8988T (cell line): Measurements from ENCODE around the gene C9orf50.
A peak's percentile ranks its signal among the peaks of the same experiment; 100 is the strongest.

Experiments used
- DNase-seq: peaks from one replicate; pipeline ENCODE4 v3.0.0; 2011

Gene C9orf50

DNA sequence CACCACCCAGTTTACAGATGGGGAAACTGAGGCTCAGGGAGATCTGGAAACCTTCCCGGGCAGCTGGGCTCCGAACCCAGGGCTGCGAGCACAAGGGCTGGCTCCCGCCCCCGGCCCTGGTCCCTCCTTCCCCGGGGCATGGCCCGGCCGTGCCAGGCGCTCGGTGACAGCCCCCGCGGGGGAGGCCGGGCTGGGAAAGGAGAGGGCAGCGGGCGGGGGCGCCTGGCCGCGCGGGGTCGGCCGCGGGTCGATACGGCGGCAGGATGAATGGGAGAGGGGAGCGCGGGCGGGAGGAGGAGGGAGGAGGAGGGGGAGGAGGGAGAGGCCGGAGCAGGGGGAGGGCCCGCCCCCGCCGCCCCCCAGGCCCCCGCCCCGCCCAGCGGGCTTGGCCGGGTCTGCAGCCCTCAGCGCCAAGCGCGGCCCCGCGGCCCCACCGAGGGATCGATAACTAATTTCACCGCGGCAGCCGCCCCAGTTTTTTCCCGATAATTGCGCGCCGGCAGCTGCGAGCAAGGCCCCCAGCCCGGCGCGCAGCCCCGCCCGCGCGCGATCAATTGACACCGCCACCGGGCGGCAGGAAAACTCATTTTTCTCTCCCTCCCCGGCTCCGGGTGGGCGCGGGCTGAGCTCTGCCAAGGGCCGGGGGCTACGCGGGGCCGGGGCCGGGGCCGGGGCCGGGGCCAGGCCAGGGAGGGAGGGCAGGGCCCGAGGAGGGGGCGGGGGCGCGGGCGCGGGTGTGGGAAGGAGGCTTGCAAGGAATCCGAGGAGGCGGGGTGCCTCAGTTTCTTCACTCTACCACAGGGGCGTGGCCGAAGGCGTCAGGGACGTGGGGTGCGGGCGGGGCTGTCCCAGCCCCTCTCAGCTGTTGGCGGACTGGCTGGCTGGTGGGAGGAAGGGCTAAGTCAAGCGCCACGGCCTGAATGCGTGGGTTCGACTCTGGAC, 52.1 kb downstream of the C9orf50 start:
- peak; percentile 73 for DNase-seq

DNA sequence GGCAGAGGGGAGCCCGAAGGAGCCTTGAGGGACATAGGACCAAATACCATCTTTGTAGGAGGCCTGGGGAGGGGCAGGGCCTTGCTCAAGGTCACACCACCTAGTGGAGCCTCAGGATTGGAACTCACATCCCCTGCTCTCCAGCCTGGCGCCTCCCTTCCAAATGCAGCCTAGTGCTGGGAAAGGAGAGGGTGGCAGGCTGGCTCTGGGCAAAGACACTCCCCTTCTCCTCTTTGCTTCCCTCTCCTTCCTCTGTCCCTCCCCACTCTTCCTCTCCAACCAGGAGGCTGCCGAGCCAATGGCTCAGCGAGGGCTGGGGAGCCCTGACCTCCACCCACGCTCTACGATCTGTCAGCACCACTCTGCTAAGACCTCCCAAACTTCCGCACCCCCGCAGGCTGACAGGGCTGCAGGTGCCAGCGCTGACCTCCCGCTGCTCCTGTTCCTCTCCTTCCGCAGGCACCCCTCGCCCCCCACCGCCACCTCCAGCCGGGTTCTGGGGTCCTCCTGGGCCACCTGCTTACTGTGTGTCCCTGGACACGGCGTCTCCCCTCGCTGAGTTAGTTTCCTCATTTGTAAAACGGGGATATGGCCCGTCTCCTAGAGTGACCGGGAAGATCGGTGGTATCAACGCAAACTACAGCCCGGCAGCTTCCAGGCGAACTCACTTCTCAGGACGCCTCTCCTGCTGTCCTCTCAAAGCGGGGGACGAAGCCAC, 52.9 kb downstream of the C9orf50 start:
- peak; percentile 67 for DNase-seq

- DNase-seq = no peak
Observed at GRCh38 chr9:129567329-129567728, 53.6 kb downstream of the C9orf50 start.

GRCh38 chr9:129566563-129567266, 54.2 kb downstream of the C9orf50 start:
- no peak for DNase-seq

DNA sequence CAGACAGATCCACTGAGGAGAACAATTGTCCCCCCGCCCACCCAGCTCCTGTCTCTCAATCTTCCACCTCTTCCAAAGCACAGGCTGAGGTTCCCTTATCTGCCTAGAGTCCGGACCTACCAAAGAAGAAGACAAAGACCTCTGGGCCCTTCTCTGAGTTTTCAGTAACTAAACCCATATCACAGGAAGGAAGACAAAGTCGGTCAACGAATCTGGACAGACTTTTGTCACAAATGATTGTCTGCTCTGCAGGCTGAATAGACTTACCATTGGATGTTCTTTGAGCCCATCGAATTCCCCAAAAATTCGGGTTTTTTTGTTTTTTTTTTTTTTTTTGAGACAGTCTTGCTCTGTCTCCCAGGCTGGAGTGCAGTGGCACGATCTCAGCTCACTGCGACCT, 58.0 kb downstream of the C9orf50 start:
- no peak for DNase-seq

- no peak for DNase-seq
Observed at GRCh38 chr9:129562514-129562913, 58.4 kb downstream of the C9orf50 start.
